SK-N-SH (cell line): ENCODE data around the gene CORO1A.
"Not testable (repeated sequence)": the region's sequence is repeated elsewhere in the genome, so short reads cannot be mapped to it uniquely, and the experiment has no call there.

ENCODE experiments used
- CHD2 ChIP-seq: fragments of 150-350 bp; IDR thresholded peaks from 2 replicates; pipeline ENCODE4 v1.6.1; 2018; ENCODE audit warnings: low read length; ENCODE audit not compliant: partially characterized antibody
- CTCF ChIP-seq: fragments of 200-600 bp; sonication (generic); IDR thresholded peaks from 2 replicates; pipeline ENCODE4 v1.6.1; 2017; ENCODE audit warnings: antibody characterized with exemption, mild to moderate bottlenecking, moderate library complexity
- EP300 ChIP-seq, 2 experiments: IDR thresholded peaks; 2 replicates each; pipeline versions ENCODE4 v1.4.0 to v1.6.1; 2012; ENCODE audit warnings: borderline replicate concordance in 1 of 2, low read depth in 1 of 2, low read length in 1 of 2
- EZH2phosphoT487 ChIP-seq: fragments of 200-600 bp; sonication (generic); IDR thresholded peaks from 2 replicates; pipeline ENCODE4 v1.6.1; 2017; ENCODE audit warnings: low read depth, mixed run types, mild to moderate bottlenecking, antibody characterized with exemption, moderate library complexity, borderline replicate concordance
- FOXM1 ChIP-seq: IDR thresholded peaks from 2 replicates; pipeline ENCODE4 v1.4.0; 2012; ENCODE audit warnings: low read depth, mild to moderate bottlenecking
- GABPA ChIP-seq: IDR thresholded peaks from 2 replicates; pipeline ENCODE4 v1.4.0; 2012; ENCODE audit warnings: low read depth, mild to moderate bottlenecking
- JUND ChIP-seq: IDR thresholded peaks from 2 replicates; pipeline ENCODE4 v1.4.0; 2012
- POLR2AphosphoS5 ChIP-seq: IDR thresholded peaks from 2 replicates; pipeline ENCODE4 v1.6.1; 2012; ENCODE audit warnings: low read depth, low read length
- SMC3 ChIP-seq: IDR thresholded peaks from 2 replicates; pipeline ENCODE4 v1.6.1; 2012; ENCODE audit warnings: low read depth, low read length, improper control_type of control experiment
- TCF12 ChIP-seq: IDR thresholded peaks from 2 replicates; pipeline ENCODE4 v1.4.0; 2012
- YY1 ChIP-seq: IDR thresholded peaks from 2 replicates; pipeline ENCODE4 v1.4.0; 2012; ENCODE audit warnings: low read depth, mild to moderate bottlenecking
- TF ChIP-seq, protein P1 (sequence below): IDR thresholded peaks from 2 replicates; pipeline ENCODE4 v1.6.1; 2012; ENCODE audit warnings: mild to moderate bottlenecking, low read depth, low read length, moderate library complexity

GRCh38 chr16:30197001-30197400, 13.6 kb downstream of the CORO1A start:
- TF ChIP-seq JUND; POLR2AphosphoS5; FOXM1; GABPA; CTCF; EP300 (IDR thresholded peaks at IDR 0.05; ENCODE audit: borderline replicate concordance in 1 of 2, low read depth in 1 of 2, low read length in 1 of 2); TCF12; EZH2phosphoT487; SMC3; YY1; CHD2: not testable (repeated sequence)
- TF ChIP-seq, protein P1, sequence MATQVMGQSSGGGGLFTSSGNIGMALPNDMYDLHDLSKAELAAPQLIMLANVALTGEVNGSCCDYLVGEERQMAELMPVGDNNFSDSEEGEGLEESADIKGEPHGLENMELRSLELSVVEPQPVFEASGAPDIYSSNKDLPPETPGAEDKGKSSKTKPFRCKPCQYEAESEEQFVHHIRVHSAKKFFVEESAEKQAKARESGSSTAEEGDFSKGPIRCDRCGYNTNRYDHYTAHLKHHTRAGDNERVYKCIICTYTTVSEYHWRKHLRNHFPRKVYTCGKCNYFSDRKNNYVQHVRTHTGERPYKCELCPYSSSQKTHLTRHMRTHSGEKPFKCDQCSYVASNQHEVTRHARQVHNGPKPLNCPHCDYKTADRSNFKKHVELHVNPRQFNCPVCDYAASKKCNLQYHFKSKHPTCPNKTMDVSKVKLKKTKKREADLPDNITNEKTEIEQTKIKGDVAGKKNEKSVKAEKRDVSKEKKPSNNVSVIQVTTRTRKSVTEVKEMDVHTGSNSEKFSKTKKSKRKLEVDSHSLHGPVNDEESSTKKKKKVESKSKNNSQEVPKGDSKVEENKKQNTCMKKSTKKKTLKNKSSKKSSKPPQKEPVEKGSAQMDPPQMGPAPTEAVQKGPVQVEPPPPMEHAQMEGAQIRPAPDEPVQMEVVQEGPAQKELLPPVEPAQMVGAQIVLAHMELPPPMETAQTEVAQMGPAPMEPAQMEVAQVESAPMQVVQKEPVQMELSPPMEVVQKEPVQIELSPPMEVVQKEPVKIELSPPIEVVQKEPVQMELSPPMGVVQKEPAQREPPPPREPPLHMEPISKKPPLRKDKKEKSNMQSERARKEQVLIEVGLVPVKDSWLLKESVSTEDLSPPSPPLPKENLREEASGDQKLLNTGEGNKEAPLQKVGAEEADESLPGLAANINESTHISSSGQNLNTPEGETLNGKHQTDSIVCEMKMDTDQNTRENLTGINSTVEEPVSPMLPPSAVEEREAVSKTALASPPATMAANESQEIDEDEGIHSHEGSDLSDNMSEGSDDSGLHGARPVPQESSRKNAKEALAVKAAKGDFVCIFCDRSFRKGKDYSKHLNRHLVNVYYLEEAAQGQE = not testable (repeated sequence)
